ENCODE results near the gene TAGLN2.

DNA sequence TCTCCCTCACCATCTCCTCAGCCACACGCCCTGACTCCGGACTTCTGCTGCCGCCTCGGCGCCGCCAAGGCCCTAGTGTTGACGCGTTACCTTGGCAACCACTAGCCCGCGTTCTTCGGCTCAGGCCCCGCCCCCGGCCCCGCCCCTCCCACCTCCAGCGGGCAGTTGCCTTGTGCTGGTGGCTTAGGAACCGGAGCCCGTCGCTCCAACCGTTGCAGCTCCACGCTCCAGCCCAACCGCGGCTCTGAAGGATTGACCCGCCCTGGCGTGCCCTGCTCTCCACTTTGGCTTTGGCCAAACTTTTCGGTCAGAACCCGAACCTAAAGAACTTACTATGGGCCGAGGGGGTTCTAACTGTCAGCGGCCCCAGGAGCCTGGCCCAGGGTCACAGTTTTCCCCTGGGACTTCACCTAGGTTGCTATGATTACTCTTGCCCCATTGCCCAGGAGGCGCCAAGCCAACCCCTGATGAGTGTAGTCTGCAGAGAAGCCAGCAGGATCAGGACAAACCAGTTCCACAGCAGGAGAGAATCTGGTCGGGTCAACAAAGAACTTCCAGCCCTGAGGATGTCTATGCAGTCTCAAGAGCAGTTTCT lies 25.1 kb downstream of the TAGLN2 start, which contains the start of gene CFAP45:
- TF ChIP-seq, protein P1, sequence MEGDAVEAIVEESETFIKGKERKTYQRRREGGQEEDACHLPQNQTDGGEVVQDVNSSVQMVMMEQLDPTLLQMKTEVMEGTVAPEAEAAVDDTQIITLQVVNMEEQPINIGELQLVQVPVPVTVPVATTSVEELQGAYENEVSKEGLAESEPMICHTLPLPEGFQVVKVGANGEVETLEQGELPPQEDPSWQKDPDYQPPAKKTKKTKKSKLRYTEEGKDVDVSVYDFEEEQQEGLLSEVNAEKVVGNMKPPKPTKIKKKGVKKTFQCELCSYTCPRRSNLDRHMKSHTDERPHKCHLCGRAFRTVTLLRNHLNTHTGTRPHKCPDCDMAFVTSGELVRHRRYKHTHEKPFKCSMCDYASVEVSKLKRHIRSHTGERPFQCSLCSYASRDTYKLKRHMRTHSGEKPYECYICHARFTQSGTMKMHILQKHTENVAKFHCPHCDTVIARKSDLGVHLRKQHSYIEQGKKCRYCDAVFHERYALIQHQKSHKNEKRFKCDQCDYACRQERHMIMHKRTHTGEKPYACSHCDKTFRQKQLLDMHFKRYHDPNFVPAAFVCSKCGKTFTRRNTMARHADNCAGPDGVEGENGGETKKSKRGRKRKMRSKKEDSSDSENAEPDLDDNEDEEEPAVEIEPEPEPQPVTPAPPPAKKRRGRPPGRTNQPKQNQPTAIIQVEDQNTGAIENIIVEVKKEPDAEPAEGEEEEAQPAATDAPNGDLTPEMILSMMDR (IDR thresholded peaks at IDR 0.05): no peak
- no peak for TF ChIP-seq EZH2 (IDR thresholded peaks at IDR 0.05)
